GM23338 (cell line): ENCODE results near the gene ALX1. TPM values are rescaled to one million over a fixed set of nuclear protein-coding genes. Genes with fewer than 3 reads are reported as not detected.

Source experiments
- ATAC-seq: fragments of 200-7000 bp; cut with Tn5 transposase; 3 replicates; pipeline ENCODE4 v1.9.1; 2020
- DNase-seq: peaks from one replicate; pipeline ENCODE4 v3.0.0-alpha.2; 2015; ENCODE audit warnings: low spot score
- H2AFZ ChIP-seq: fragments of 200-600 bp; sonication (generic); 2 replicates; pipeline ENCODE4 v1.8.0; 2016; ENCODE audit warnings: antibody characterized with exemption, mild to moderate bottlenecking, moderate library complexity
- H3F3A ChIP-seq: fragments of 200-600 bp; sonication (generic); replicated peaks from 2 replicates; pipeline ENCODE4 v1.8.0; 2017; ENCODE audit warnings: antibody characterized with exemption, mixed run types, low read depth
- H3K27ac ChIP-seq: fragments of 200-600 bp; sonication (generic); 2 replicates; pipeline ENCODE4 v1.6.1; 2016; ENCODE audit warnings: low read depth
- H3K27me3 ChIP-seq: fragments of 200-600 bp; sonication (generic); 2 replicates; pipeline ENCODE4 v1.8.0; 2016; ENCODE audit warnings: mild to moderate bottlenecking, mixed run types, moderate library complexity; ENCODE audit not compliant: insufficient read depth
- H3K36me3 ChIP-seq: fragments of 200-600 bp; sonication (generic); 2 replicates; pipeline ENCODE4 v1.8.0; 2016; ENCODE audit warnings: mild to moderate bottlenecking; ENCODE audit not compliant: insufficient read depth
- H3K4me1 ChIP-seq: fragments of 200-600 bp; sonication (generic); 2 replicates; pipeline ENCODE4 v1.8.0; 2016; ENCODE audit warnings: mild to moderate bottlenecking, moderate library complexity; ENCODE audit not compliant: insufficient read depth
- H3K4me2 ChIP-seq: fragments of 200-600 bp; sonication (generic); 2 replicates; pipeline ENCODE4 v1.7.1; 2017; ENCODE audit warnings: mixed run types
- H3K4me3 ChIP-seq: fragments of 200-600 bp; sonication (generic); 2 replicates; pipeline ENCODE4 v1.6.1; 2016; ENCODE audit warnings: mixed run types
- H3K79me2 ChIP-seq: fragments of 200-600 bp; sonication (generic); replicated peaks from 2 replicates; pipeline ENCODE4 v1.8.0; 2017; ENCODE audit warnings: mild to moderate bottlenecking; ENCODE audit not compliant: insufficient read depth
- H3K9me2 ChIP-seq: fragments of 200-600 bp; sonication (generic); 2 replicates; pipeline ENCODE4 v1.8.0; 2017; ENCODE audit not compliant: insufficient read depth
- H4K20me1 ChIP-seq: fragments of 200-600 bp; sonication (generic); replicated peaks from 2 replicates; pipeline ENCODE4 v1.8.0; 2017; ENCODE audit warnings: mild to moderate bottlenecking; ENCODE audit not compliant: insufficient read depth
- H3K27ac Mint-ChIP-seq: 2 replicates; pipeline ENCODE4 v1.8.0; 2020; ENCODE audit warnings: inconsistent platforms, mild to moderate bottlenecking, moderate library complexity, mixed read lengths
- H3K27me3 Mint-ChIP-seq: 3 replicates; pipeline ENCODE4 v1.8.0; 2022; ENCODE audit warnings: low read depth, mild to moderate bottlenecking, moderate library complexity, mixed read lengths, inconsistent platforms; ENCODE audit not compliant: insufficient read depth, poor library complexity
- H3K36me3 Mint-ChIP-seq: 3 replicates; pipeline ENCODE4 v1.8.0; 2021; ENCODE audit warnings: low read depth, mild to moderate bottlenecking, inconsistent platforms, moderate library complexity, mixed read lengths
- H3K4me1 Mint-ChIP-seq: 3 replicates; pipeline ENCODE4 v1.8.0; 2020; ENCODE audit warnings: mild to moderate bottlenecking, inconsistent platforms, mixed read lengths
- H3K4me3 Mint-ChIP-seq: 3 replicates; pipeline ENCODE4 v1.8.0; 2021; ENCODE audit warnings: moderate library complexity, mild to moderate bottlenecking, inconsistent platforms, mixed read lengths
- H3K9me3 Mint-ChIP-seq: 3 replicates; pipeline ENCODE4 v1.8.0; 2020; ENCODE audit warnings: moderate library complexity, mild to moderate bottlenecking, inconsistent platforms, mixed read lengths
- CREB1 ChIP-seq: fragments of 250-450 bp; sonication (Bioruptor Pico); IDR thresholded peaks from 2 replicates; pipeline ENCODE4 v1.5.0; 2020; ENCODE audit warnings: low read depth, mild to moderate bottlenecking, moderate library complexity
- CTCF ChIP-seq, 2 experiments: fragments of 200-600 bp in 1 of 2; sonication (generic) in 1 of 2; conservative IDR thresholded peaks; 2 replicates each; pipeline versions ENCODE4 v1.5.1 to v1.6.1; 2016 to 2017; ENCODE audit warnings: antibody characterized with exemption in 2 of 2, low read depth in 2 of 2, mild to moderate bottlenecking in 2 of 2, moderate library complexity in 1 of 2
- ETS1 ChIP-seq: IDR thresholded peaks from 2 replicates; pipeline ENCODE4 v1.6.1; 2016; ENCODE audit warnings: antibody characterized with exemption
- EZH2phosphoT487 ChIP-seq: fragments of 200-600 bp; sonication (generic); IDR thresholded peaks from one replicate; pipeline ENCODE4 v1.8.1; 2018; ENCODE audit warnings: antibody characterized with exemption; ENCODE audit not compliant: unreplicated experiment
- JUNB ChIP-seq: IDR thresholded peaks from one replicate; pipeline ENCODE4 v1.6.1; 2016; ENCODE audit warnings: antibody characterized with exemption; ENCODE audit not compliant: unreplicated experiment
- NANOG ChIP-seq: IDR thresholded peaks from 2 replicates; pipeline ENCODE4 v1.6.1; 2016; ENCODE audit warnings: antibody characterized with exemption, borderline replicate concordance
- STAT1 ChIP-seq: IDR thresholded peaks from one replicate; pipeline ENCODE4 v1.6.1; 2016; ENCODE audit warnings: antibody characterized with exemption; ENCODE audit not compliant: unreplicated experiment
- ZNF114 ChIP-seq: fragments of 250-450 bp; sonication (Bioruptor Pico); IDR thresholded peaks from 2 replicates; pipeline ENCODE4 v1.5.0; 2020; ENCODE audit warnings: mild to moderate bottlenecking, moderate library complexity
- ZNF331 ChIP-seq: fragments of 250-450 bp; sonication (Bioruptor Pico); IDR thresholded peaks from 2 replicates; pipeline ENCODE4 v1.5.0; 2020; ENCODE audit warnings: low read depth, mild to moderate bottlenecking, moderate library complexity
- ZNF462 ChIP-seq: fragments of 250-450 bp; sonication (Bioruptor Pico); IDR thresholded peaks from 2 replicates; pipeline ENCODE4 v1.5.0; 2020; ENCODE audit warnings: mild to moderate bottlenecking, moderate library complexity
- polyA plus RNA-seq: library from polyadenylated mRNA; unstranded; fragments of >200 nt; fragmentation: Nextera tagmentation; extraction: Ambion mirVana; gene quantifications from 2 replicates; pipeline ENCODE4 v1.2.1, GENCODE V29; 2016
- total RNA-seq: library from RNA; depleted of rRNA; stranded (reverse); fragments of >200 nt; shearing (Covaris generic); gene quantifications from 2 replicates; pipeline ENCODE4 v1.2.3, GENCODE V29; 2014

ALX1 gene
- total and polyA plus RNA-seq, 2 experiments from 2014 or later = 0.49 to 1.1 TPM

- Mint-ChIP-seq H3K4me1 (no peaks in the 10 kb centered on the region), H3K36me3 (no peaks in the 10 kb centered on the region), H3K4me3 (no peak overlapping the region), H3K27ac (no peak overlapping the region), H3K9me3 (no peaks in the 10 kb centered on the region), H3K27me3 (no peaks in the 10 kb centered on the region)
- H3K4me2 ChIP-seq = no peak overlapping the region
- no peaks in the 10 kb centered on the region for H3K79me2 ChIP-seq
- TF ChIP-seq JUNB (no peak), ZNF114 (CRISPR knock-in tag) (no peak), ETS1 (no peak), ZNF331 (CRISPR knock-in tag) (no peak), CREB1 (no peak), CTCF (conservative IDR thresholded peaks at IDR 0.05; ENCODE audit: low read depth in 2 of 2) (no peak)
- H3K9me2 ChIP-seq = no peaks in the 10 kb centered on the region
- no peak overlapping the region for H3K4me3 ChIP-seq
- no peaks in the 10 kb centered on the region for H4K20me1 ChIP-seq
- no peak overlapping the region for H3K27ac ChIP-seq
- no peaks in the 10 kb centered on the region for H3K27me3 ChIP-seq
- DNase-seq = no peak
- no peaks in the 10 kb centered on the region for H3K36me3 ChIP-seq
- H3F3A ChIP-seq = no peaks in the 10 kb centered on the region
- no peaks in the 10 kb centered on the region for H3K4me1 ChIP-seq
- H2AFZ ChIP-seq = no peak overlapping the region
- ATAC-seq = no peak
Measured at GRCh38 chr12:85253853-85254252, 26.2 kb upstream of the ALX1 start.

GRCh38 chr12:85257671-85258070 is 22.3 kb upstream of the ALX1 start:
- Histone ChIP-seq H3K4me3 (no peak overlapping the region), H3K79me2 (no peaks in the 10 kb centered on the region), H2AFZ (no peak overlapping the region), H3F3A (no peaks in the 10 kb centered on the region), H3K4me1 (no peaks in the 10 kb centered on the region), H4K20me1 (no peaks in the 10 kb centered on the region), H3K27me3 (no peaks in the 10 kb centered on the region), H3K36me3 (no peaks in the 10 kb centered on the region), H3K27ac (no peak overlapping the region), H3K4me2 (no peak overlapping the region), H3K9me2 (no peaks in the 10 kb centered on the region)
- DNase-seq (no peak), ATAC-seq (no peak)
- Mint-ChIP-seq H3K9me3 (no peaks in the 10 kb centered on the region), H3K27ac (no peak overlapping the region), H3K36me3 (no peaks in the 10 kb centered on the region), H3K4me3 (no peak overlapping the region), H3K27me3 (no peaks in the 10 kb centered on the region), H3K4me1 (no peaks in the 10 kb centered on the region)
- TF ChIP-seq CTCF (conservative IDR thresholded peaks at IDR 0.05; ENCODE audit: low read depth in 2 of 2) (no peak), ZNF462 (no peak), NANOG (no peak), ZNF114 (CRISPR knock-in tag) (no peak), STAT1 (no peak), EZH2phosphoT487 (no peak)
